Astrocyte of the cerebellum (primary cell): ENCODE data around the gene ELF1.

ENCODE experiments used
- DNase-seq: peaks from one replicate; pipeline ENCODE4 v3.0.0-alpha.2; 2011; ENCODE audit warnings: low read depth
- H3K4me3 ChIP-seq: 2 replicates; pipeline ENCODE4 v1.5.1; 2011; ENCODE audit warnings: mild to moderate bottlenecking, low read depth, low read length, moderate library complexity
- in situ Hi-C: cut with HindIII; loops from 2 replicates; pipeline ENCODE4 v1.10.0; 2017; ENCODE audit warnings: low sequenced_read_pairs
- TF ChIP-seq, protein P1 (sequence below): IDR thresholded peaks from 2 replicates; pipeline ENCODE4 v1.5.1; 2012; ENCODE audit warnings: low read length, low read depth, moderate library complexity, mild to moderate bottlenecking; ENCODE audit errors: missing control alignments

The ELF1 gene

DNA sequence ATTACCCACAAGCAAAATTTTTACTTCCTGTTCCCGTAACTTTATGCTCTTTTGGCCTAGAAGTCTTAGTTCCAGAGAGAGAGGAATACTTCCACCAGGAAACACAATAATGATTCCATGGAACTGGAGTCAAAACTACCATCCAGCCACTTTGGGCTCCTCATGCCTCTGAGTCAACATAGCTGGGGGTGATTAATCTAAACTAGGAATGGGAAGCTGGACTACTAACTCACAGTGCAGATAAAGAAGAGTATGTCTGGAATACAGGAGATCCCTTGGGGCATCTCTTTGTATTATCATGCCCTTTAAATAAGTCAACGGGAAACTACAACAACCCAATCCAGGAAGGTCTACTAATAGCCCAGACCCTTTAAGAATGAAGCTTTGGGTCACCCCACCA, 8.9 kb upstream of the ELF1 start:
- in situ Hi-C loops = no loop called here

DNA sequence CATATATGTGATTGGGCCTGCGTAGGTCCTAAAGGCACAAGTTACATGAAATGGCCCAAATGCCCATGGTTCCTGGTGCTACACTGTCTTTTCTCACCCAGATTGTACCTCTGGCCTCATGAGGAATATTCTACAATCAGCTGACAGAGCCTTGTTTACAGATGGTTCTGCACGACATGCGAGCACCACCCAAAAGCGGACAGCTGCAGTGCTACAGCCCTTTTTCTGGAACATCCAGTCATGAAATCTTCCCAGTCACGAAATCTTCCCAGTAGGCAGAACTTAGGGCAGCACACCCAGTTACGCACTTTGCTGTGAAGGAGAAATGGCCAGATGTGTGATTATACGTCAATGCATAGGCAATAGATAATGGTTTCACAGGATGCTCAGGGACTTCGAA, 7.7 kb upstream of the ELF1 start:
- in situ Hi-C loops = no loop called here
- no peak for DNase-seq
- TF ChIP-seq, protein P1, sequence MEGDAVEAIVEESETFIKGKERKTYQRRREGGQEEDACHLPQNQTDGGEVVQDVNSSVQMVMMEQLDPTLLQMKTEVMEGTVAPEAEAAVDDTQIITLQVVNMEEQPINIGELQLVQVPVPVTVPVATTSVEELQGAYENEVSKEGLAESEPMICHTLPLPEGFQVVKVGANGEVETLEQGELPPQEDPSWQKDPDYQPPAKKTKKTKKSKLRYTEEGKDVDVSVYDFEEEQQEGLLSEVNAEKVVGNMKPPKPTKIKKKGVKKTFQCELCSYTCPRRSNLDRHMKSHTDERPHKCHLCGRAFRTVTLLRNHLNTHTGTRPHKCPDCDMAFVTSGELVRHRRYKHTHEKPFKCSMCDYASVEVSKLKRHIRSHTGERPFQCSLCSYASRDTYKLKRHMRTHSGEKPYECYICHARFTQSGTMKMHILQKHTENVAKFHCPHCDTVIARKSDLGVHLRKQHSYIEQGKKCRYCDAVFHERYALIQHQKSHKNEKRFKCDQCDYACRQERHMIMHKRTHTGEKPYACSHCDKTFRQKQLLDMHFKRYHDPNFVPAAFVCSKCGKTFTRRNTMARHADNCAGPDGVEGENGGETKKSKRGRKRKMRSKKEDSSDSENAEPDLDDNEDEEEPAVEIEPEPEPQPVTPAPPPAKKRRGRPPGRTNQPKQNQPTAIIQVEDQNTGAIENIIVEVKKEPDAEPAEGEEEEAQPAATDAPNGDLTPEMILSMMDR = no peak
- no peak overlapping the region for H3K4me3 ChIP-seq

More for the DNA sequence above, 8.9 kb upstream of the ELF1 start:
- TF ChIP-seq, protein P1 = no peak
- H3K4me3 ChIP-seq = no peak overlapping the region
- no peak for DNase-seq

DNA sequence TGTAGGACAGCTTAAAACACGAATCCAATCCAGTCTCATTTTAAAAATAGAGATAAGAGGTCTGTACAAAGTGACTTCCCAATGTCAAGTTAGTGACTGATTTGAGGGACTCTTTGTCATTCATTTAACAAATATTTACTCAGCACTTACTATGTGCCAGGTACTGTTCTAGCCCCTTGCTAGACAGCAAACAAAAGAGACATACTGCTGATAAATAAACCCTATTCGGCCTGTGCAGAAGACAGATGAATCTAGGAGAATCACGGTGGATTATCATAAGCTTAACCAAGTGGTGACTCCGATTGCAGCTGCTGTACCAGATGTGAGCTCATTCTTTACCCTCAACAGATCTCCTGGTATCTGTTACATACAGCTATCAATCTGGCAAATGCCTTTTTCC, 6.4 kb upstream of the ELF1 start:
- in situ Hi-C loops = no loop called here
- no peak overlapping the region for H3K4me3 ChIP-seq
- TF ChIP-seq, protein P1 = no peak
- no peak for DNase-seq

DNA sequence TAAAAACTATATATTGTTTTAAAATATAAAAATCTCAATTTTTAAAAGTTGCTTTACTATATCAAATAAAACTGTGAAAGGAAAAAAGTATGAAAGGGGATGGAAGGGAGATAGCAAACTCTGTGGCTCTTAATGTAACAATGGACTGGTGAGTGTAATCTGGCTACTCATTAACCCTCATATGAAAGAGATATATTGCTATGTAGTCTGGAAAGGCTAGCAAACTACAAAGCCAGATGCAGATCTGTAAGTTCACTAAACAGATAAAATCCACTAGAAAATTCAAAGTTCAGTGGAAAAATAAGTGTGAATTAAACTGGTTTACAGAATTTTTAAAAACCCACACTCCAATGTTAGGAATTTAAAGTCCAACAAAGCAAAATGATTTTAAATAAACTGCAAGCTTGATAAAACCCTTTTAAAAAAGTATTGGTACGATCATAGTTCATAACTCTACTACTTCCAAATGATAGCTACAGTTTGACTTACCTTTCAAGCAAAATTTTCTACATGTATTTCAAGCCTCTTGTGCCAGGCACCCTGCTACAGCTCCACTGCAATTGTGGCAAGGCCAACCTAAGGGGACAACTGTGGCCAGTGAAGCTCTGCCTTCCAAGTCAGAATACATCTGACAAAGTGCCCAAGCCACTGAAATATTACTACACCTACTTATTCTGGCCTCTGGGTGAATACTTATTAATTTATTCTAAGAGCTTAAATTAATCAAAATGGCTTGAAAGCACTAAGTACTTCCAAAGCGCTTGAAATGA, 647 bp upstream of the ELF1 start:
- no peak for DNase-seq
- in situ Hi-C loops = no loop called here
- H3K4me3 ChIP-seq = no peak overlapping the region
- TF ChIP-seq, protein P1 = no peak

DNA sequence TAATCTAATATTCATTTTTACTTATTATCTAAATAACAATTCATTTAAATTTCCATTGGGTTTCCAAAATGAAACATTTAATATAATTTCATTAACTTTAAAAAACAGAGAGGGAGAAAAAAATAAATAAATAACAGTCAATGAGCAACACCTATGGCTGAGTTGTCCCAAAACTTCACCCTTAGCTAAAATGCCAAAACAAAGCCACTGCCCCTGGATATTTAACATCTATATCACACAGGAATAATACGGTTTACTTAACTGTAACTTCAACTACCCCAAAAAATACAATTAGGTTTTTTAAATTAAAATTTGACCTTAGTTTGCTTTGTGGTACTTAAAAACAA, 541 bp downstream of the ELF1 start:
- no peak overlapping the region for H3K4me3 ChIP-seq
- DNase-seq = no peak
- in situ Hi-C loops = no loop called here
- TF ChIP-seq, protein P1 = no peak

DNA sequence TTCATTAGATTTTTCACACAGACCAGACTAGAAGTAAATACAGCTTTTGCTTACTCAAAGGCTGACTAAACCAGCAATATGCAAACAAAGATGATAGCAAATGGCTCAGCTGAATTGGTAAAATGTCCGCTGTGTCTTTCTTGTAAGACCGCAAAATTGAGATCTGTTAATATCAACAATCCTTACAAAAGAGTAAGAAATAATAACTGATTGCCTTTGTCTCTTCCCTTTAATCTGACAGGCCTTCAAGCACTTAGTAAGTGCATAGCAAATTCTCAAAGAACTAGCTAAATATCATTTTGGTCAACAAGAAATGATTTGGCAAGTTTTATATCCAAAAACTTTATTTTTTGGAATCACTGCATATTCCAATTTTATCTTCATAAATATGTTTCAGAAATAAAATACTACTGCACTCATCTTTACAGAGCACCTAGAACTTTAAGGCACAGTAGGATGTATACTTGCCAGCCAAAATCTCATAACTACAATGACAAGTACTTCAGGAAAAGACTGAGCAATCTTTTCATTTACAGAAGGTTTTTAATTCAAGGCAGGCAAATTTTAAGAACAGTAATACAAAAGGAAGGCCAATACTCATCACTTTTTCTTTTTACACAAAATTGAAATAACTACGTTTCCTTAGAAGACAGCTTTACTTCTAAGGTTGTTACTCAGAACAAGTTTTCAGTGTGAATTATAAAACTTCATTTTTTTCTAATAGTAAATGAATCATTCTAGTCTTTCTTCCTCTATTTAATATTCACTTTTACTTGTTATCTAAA, 1.1 kb downstream of the ELF1 start:
- no peak overlapping the region for H3K4me3 ChIP-seq

More for the DNA sequence above, 1.1 kb downstream of the ELF1 start:
- in situ Hi-C loops = no loop called here
- DNase-seq = no peak
- TF ChIP-seq, protein P1 = no peak
